ENCODE measurements around the gene IL1RN. TPM values are rescaled to one million over a fixed set of nuclear protein-coding genes. Genes with fewer than 3 reads are reported as not detected.

The IL1RN gene

GRCh38 chr2:113181258-113182051 lies 54.1 kb downstream of the IL1RN start:
- no peak overlapping the region for H3K4me3 ChIP-seq (ENCODE audit: low read length)

DNA sequence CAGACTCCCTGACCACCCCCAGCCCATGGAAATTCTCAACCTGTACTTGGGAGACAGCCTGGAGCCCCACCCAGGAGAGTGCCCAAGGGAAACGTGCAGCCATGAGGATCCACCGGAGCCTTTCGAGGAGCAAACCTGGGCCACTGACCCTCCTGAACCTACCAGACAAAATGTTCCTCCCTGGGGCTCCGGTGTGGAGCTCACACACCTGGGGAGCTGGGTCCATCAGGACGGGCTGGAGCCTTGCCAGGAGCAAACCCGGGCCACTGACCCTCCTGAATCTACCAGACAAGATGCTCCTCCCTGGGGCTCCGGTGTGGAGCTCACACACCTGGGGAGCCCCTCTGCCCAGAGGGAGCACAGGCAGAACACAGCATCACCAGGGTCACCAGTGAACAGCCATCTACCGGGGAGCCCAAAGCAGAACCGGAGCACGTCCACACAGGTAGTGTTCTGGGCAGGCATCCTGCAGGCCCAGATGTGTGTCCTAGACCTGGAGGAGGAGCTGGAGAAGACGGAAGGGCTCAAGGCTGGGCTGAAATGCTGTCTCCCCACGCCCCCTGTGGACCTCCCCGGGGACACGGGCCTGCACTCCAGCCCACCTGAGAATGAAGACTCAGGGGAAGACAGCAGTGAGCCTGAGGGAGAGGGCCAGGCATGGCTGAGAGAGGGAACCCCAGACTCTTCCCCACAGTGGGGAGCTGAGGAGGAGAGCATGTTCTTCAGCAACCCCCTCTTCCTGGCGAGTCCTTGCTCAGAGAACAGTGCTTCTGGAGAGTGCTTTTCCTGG lies 55.3 kb downstream of the IL1RN start:
- H3K4me3 ChIP-seq (ENCODE audit: low read length) = no peak overlapping the region
- no peak overlapping the region for H3K4me2 ChIP-seq (ENCODE audit: low read length)
- no peak overlapping the region for H3K9ac ChIP-seq (ENCODE audit: low read depth, low read length)
- H3K27me3 ChIP-seq (ENCODE audit: control insufficient read depth, insufficient read depth, low read length) = no peaks in the 10 kb centered on the region
- peaks cover 5% of the 10 kb centered on the region for H3K4me1 ChIP-seq (ENCODE audit: control insufficient read depth, insufficient read depth, low read length)
- H3K36me3 ChIP-seq (ENCODE audit: insufficient read depth, low read length) = no peaks in the 10 kb centered on the region
- no peaks in the 10 kb centered on the region for H3K9me3 ChIP-seq (replicated peaks; ENCODE audit: low read length)

More at GRCh38 chr2:113181258-113182051, 54.1 kb downstream of the IL1RN start:
- Histone ChIP-seq H3K9me3 (replicated peaks; ENCODE audit: low read length) (no peaks in the 10 kb centered on the region), H3K4me2 (ENCODE audit: low read length) (no peak overlapping the region), H3K27me3 (ENCODE audit: control insufficient read depth, insufficient read depth, low read length) (no peaks in the 10 kb centered on the region), H3K4me1 (ENCODE audit: control insufficient read depth, insufficient read depth, low read length) (peaks cover 5% of the 10 kb centered on the region), H3K36me3 (ENCODE audit: insufficient read depth, low read length) (no peaks in the 10 kb centered on the region), H3K9ac (ENCODE audit: low read depth, low read length) (no peak overlapping the region)

DNA sequence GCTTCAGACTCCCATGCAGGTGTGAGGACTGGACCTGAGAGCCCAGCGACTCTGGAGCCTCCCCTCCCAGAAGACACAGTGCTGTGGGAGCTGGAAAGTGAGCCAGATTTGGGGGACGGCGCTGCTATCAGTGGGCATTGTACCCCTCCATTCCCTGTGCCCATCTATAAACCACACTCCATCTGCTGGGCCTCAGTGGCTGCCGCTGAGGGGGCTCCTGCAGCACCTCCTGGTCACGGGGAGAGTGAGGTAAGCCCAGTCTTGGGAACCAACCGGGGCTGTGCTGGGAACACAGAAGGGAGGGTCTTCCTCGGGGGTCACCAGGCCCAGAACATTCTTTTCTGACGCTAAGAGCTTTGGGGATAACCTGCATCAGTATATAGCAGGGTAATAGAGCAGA lies 55.9 kb downstream of the IL1RN start:
- no peak overlapping the region for H3K4me3 ChIP-seq (ENCODE audit: low read length)
- H3K4me2 ChIP-seq (ENCODE audit: low read length) = no peak overlapping the region
- H3K4me1 ChIP-seq (ENCODE audit: control insufficient read depth, insufficient read depth, low read length) = peaks cover 5% of the 10 kb centered on the region
- H3K9me3 ChIP-seq (replicated peaks; ENCODE audit: low read length) = no peaks in the 10 kb centered on the region
- H3K36me3 ChIP-seq (ENCODE audit: insufficient read depth, low read length) = no peaks in the 10 kb centered on the region
- no peaks in the 10 kb centered on the region for H3K27me3 ChIP-seq (ENCODE audit: control insufficient read depth, insufficient read depth, low read length)
- no peak overlapping the region for H3K9ac ChIP-seq (ENCODE audit: low read depth, low read length)

Small RNAs within 50 kb of the gene (small RNA-seq; reads per million reads assigned to genes)
- gene RNU6-1180P = not detected
